Left ventricle myocardium inferior (tissue), 1 donor: Measurements from ENCODE around the gene PTPRN2. TPM values are rescaled to one million over a fixed set of nuclear protein-coding genes. Genes with fewer than 3 reads are reported as not detected.

Source experiments
- DNase-seq: peaks from one replicate; pipeline ENCODE4 v3.0.0-alpha.2; 2020
- H3K27ac ChIP-seq: fragments of 200-600 bp; replicated peaks from 2 replicates; pipeline ENCODE4 v1.8.0; 2021
- H3K27me3 ChIP-seq: fragments of 200-600 bp; 2 replicates; pipeline ENCODE4 v1.8.0; 2021; ENCODE audit warnings: low read depth
- H3K36me3 ChIP-seq: fragments of 200-600 bp; 2 replicates; pipeline ENCODE4 v1.8.0; 2021
- H3K4me1 ChIP-seq: fragments of 200-600 bp; 2 replicates; pipeline ENCODE4 v1.8.0; 2021
- H3K4me3 ChIP-seq: fragments of 200-600 bp; 2 replicates; pipeline ENCODE4 v1.8.0; 2021; ENCODE audit warnings: mild to moderate bottlenecking, moderate library complexity
- H3K9me3 ChIP-seq: fragments of 200-600 bp; replicated peaks from 2 replicates; pipeline ENCODE4 v1.8.0; 2021
- CTCF ChIP-seq: fragments of 200-600 bp; IDR thresholded peaks from 2 replicates; pipeline ENCODE4 v1.8.0; 2021; ENCODE audit warnings: antibody characterized with exemption, mild to moderate bottlenecking, borderline replicate concordance
- intact Hi-C: fragments of 100-400 bp; cut with micrococcal nuclease; formaldehyde crosslinking; loops from one replicate; pipeline ENCODE4 v1.11.0; 2022
- total RNA-seq: library from RNA; stranded (reverse); fragmentation: NEBNext Ultra II Directional; extraction: Animal tissue kit (Norgen Biotek cat#: 25700); gene quantifications from one replicate; pipeline ENCODE4 v1.2.1, GENCODE V29; 2021
- donor health status: DM: no; HTN: yes; CAD: no; lungs with severe emphysema.

The PTPRN2 gene
- total RNA-seq, 1 donor from 2014 or later, result 1.3 TPM

GRCh38 chr7:158411232-158411950, 176.2 kb downstream of the PTPRN2 start:
- no peaks in the 10 kb centered on the region for H3K4me1 ChIP-seq
- intact Hi-C loops, result no loop called here
- no peaks in the 10 kb centered on the region for H3K9me3 ChIP-seq
- H3K36me3 ChIP-seq, result no peaks in the 10 kb centered on the region
- H3K27me3 ChIP-seq, result peaks cover 54% of the 10 kb centered on the region
- DNase-seq, result no peak
- H3K4me3 ChIP-seq, result no peak overlapping the region
- no peak overlapping the region for H3K27ac ChIP-seq
- TF ChIP-seq CTCF, result no peak

DNA sequence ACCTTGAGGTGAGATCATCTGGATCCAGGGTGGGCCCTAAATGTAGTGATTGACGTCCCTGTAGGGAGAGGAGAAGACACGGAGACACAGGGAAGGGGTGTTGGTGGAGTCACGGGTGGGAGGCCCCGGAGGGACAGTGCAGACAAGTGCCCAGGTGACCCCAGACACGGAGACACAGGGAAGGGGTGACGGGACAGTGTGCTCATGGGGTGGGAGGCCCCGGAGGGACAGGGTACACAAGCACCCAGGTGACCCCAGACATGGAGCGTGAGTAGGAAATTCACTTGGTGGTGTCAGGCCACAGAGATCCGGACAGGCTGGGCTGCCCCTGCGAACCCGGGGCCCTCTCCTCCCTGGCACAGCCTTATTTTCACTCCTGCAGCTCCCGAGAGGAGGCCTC, 176.9 kb downstream of the PTPRN2 start:
- no peaks in the 10 kb centered on the region for H3K4me1 ChIP-seq
- no peak overlapping the region for H3K4me3 ChIP-seq
- no peak for TF ChIP-seq CTCF
- no peak for DNase-seq
- no peaks in the 10 kb centered on the region for H3K36me3 ChIP-seq
- H3K9me3 ChIP-seq, result no peaks in the 10 kb centered on the region
- intact Hi-C loops, result no loop called here
- H3K27me3 ChIP-seq, result peaks cover 54% of the 10 kb centered on the region
- no peak overlapping the region for H3K27ac ChIP-seq

DNA sequence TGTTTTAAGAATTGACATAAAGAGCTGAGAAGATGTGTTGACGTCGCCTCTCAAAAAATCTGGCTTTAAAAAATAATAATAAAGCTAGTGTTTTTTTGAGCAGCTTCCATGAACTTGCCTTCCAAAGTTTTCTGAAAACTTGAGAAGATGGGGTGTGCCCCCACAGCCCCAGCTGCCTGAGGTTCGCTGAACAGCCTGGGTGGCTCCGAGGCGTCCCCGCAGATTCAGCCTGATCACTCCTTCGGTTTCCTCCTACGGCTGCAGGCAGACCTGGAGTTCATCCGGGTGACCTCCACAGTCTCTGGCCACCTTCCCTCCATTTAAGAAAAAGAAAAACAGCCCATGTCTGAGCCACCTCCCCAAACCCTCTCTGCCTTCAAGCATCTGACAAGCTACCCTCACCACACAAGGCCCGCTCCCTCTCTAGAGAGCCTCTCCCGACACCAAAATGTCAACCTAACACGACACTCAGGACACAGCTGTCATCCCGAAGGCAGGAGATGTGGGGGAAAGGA, 177.8 kb downstream of the PTPRN2 start:
- TF ChIP-seq CTCF, result no peak

DNA sequence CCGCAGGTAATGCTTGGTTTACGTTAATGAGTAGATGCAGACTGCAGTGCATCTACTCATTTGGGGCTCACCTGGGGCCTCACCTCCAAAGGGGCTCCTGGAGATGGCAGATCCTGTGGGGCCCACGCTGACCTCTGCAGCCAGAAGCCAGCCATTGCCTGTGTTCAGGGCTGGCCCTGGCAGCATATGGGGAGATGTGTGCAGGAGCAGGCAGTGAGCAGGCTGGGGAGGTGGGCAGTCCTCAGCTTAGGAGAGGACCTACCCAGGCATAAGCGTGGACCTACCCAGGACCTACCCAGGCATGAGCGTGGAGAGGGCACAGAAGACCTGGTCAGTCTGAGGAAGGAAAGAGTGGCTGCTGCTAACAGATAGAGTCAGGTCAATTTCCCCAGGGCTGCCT, 178.5 kb downstream of the PTPRN2 start:
- Histone ChIP-seq H3K27ac (no peak overlapping the region), H3K4me1 (no peaks in the 10 kb centered on the region), H3K4me3 (no peak overlapping the region), H3K36me3 (no peaks in the 10 kb centered on the region), H3K27me3 (peaks cover 58% of the 10 kb centered on the region), H3K9me3 (no peaks in the 10 kb centered on the region)
- no peak for DNase-seq
- no peak for TF ChIP-seq CTCF
- intact Hi-C loops, result no loop called here

More for the DNA sequence above, 177.8 kb downstream of the PTPRN2 start:
- DNase-seq, result no peak
- no peaks in the 10 kb centered on the region for H3K36me3 ChIP-seq
- peaks cover 61% of the 10 kb centered on the region for H3K27me3 ChIP-seq
- H3K4me3 ChIP-seq, result no peak overlapping the region
- intact Hi-C loops, result no loop called here
- H3K4me1 ChIP-seq, result no peaks in the 10 kb centered on the region
- H3K27ac ChIP-seq, result no peak overlapping the region
- H3K9me3 ChIP-seq, result no peaks in the 10 kb centered on the region

DNA sequence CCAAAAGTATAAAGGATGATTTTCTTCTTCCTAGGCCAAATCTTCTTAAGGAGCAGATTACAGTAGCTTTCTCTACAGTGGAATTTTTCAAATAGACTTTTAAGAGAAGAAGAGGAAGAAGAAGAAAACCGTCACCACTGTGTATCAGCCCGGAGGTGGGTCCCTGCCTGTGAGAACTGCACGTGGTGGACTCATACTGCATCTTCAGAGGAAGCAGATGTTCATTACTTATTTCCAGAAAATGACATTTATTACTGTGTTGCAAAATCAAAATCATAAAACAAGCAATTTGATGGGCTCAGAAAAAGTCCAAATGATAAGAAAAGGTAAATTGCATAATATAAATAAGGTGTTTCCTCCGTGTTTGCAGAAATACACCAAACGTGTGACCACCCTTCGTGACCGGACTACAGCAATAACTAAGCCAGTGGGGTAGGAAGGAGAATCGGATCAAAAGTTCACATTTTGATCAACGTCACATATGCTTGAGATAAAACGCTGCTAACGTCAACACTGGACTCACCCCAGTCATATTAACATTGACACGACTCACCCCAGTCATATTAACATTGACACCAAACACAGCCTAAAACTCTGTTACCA, 179.2 kb downstream of the PTPRN2 start:
- Histone ChIP-seq H3K9me3 (no peaks in the 10 kb centered on the region), H3K36me3 (no peaks in the 10 kb centered on the region), H3K27me3 (peaks cover 58% of the 10 kb centered on the region), H3K4me1 (no peaks in the 10 kb centered on the region), H3K27ac (no peak overlapping the region), H3K4me3 (no peak overlapping the region)
- intact Hi-C loops, result no loop called here
- no peak for TF ChIP-seq CTCF
- no peak for DNase-seq
